ENCODE results near the gene PEX3. TPM values are rescaled to one million over a fixed set of nuclear protein-coding genes. Genes with fewer than 3 reads are reported as not detected.
A peak's percentile ranks its signal among the peaks of the same experiment; 100 is the strongest.

PEX3 gene
- total and polyA plus RNA-seq, 10 of the 15 experiments (the other 5 are each of a cell fraction or from before 2014, with no cell fraction given), result 18.6 to 70.7 (median 38.6) TPM

GRCh38 chr6:143536866-143537691 lies 86.5 kb downstream of the PEX3 start (continued):
- TF ChIP-seq RELB (IDR thresholded peaks at IDR 0.05; ENCODE audit: low read depth) (no peak), YY1 (IDR thresholded peaks at IDR 0.05; ENCODE audit: low read depth, low read length) (0 out of 2 replicates have a peak, but pooled peaks have one; percentile 10), CTCF (IDR thresholded peaks at IDR 0.05 in 2 of 3, conservative IDR thresholded peaks at IDR 0.05 in 1 of 3; ENCODE audit: control insufficient read depth in 2 of 3, extremely low read depth in 1 of 3, insufficient read depth in 1 of 3, low read depth in 3 of 3, low read length in 3 of 3) (peak; percentile 27 to 41 (median 37); a peak in 4 of 6 replicates), CREB1 (IDR thresholded peaks at IDR 0.05; ENCODE audit: low read depth) (0 out of 2 replicates have a peak, but pooled peaks have one; percentile 32), IKZF1 (conservative IDR thresholded peaks at IDR 0.05) (peak; percentile 14), POLR2A (IDR thresholded peaks at IDR 0.05; ENCODE audit: low read depth, low read length) (peak; percentile 45; the same call in 1 of the 2 replicates), CHD1 (IDR thresholded peaks at IDR 0.05; ENCODE audit: low read depth, low read length) (no peak), ZNF687 (IDR thresholded peaks at IDR 0.05) (no peak), RUNX3 (IDR thresholded peaks at IDR 0.05; ENCODE audit: low read length) (peak; percentile 36; the same call in 1 of the 2 replicates), USF1 (IDR thresholded peaks at IDR 0.05; ENCODE audit: borderline replicate concordance, extremely low read length, insufficient read depth, low read depth, low read length) (no peak), ZNF622 (IDR thresholded peaks at IDR 0.05) (no peak), SMARCA5 (IDR thresholded peaks at IDR 0.05) (0 out of 2 replicates have a peak, but pooled peaks have one; percentile 17), GATAD2B (conservative IDR thresholded peaks at IDR 0.05; ENCODE audit: low read depth) (0 out of 2 replicates have a peak, but pooled peaks have one; percentile 5)
